GM12878 (cell line): Measurements from ENCODE around the gene IL1RAP. TPM values are rescaled to one million over a fixed set of nuclear protein-coding genes. Genes with fewer than 3 reads are reported as not detected.

Experiments
- ATAC-seq: fragments of 200-7000 bp; cut with Tn5 transposase; 3 replicates; pipeline ENCODE4 v1.9.1; 2020; ENCODE audit warnings: mild to moderate bottlenecking, moderate library complexity
- BruUV-seq: library from RNA; stranded (reverse); fragments of 400-500 nt; replicated peaks from 2 replicates; lab custom pipeline; 2021; lab: Mats Ljungman, UMichigan
- CTCF ChIA-PET: fragments of 300-600 bp; sonication (Branson Sonifier 250); formaldehyde crosslinking; extraction: SDS; loops from one replicate; lab custom pipeline; 2021; ENCODE audit warnings: inconsistent platforms; lab: Yijun Ruan, JAX
- POLR2A ChIA-PET: fragments of 350-600 bp; formaldehyde crosslinking; extraction: SDS; loops from one replicate; lab custom pipeline; 2021; ENCODE audit warnings: inconsistent platforms; lab: Charles Lee
- RAD21 ChIA-PET: fragments of 300-600 bp; sonication (Branson Sonifier 250); formaldehyde crosslinking; loops from one replicate; lab custom pipeline; 2023; ENCODE audit warnings: antibody characterized with exemption; ENCODE audit not compliant: unreplicated experiment; lab: Charles Lee
- SMC1A ChIA-PET: fragments of 300-600 bp; sonication (Branson Sonifier 250); formaldehyde crosslinking; loops from one replicate; lab custom pipeline; 2023; ENCODE audit not compliant: unreplicated experiment, uncharacterized antibody; lab: Charles Lee
- DNase-seq: peaks from one replicate; pipeline ENCODE4 v3.0.0-alpha.2; 2011; ENCODE audit warnings: low read depth, low spot score
- FAIRE-seq: peaks from 3 replicates; lab custom pipeline; 2011; peaks lifted over from hg19 to GRCh38; lab: Jason Lieb, UNC
- H2AFZ ChIP-seq: 2 replicates; pipeline ENCODE4 v1.6.0; 2011; ENCODE audit warnings: low read depth, low read length, control low read depth; ENCODE audit not compliant: control insufficient read depth
- H3K27ac ChIP-seq: 2 replicates; pipeline ENCODE4 v1.5.1; 2011; ENCODE audit warnings: control low read depth; ENCODE audit not compliant: control insufficient read depth, insufficient read depth
- H3K27me3 ChIP-seq, 2 experiments: replicated peaks in 1 of 2; 2 replicates each; pipeline versions ENCODE4 v1.6.0 to v1.6.1; 2011; ENCODE audit warnings: low read length in 1 of 2; ENCODE audit not compliant: control insufficient read depth in 2 of 2, insufficient read depth in 2 of 2
- H3K36me3 ChIP-seq, 2 experiments: 2 replicates each; pipeline ENCODE4 v1.5.1; 2011; ENCODE audit warnings: low read length in 1 of 2; ENCODE audit not compliant: control insufficient read depth in 2 of 2, insufficient read depth in 2 of 2
- H3K4me1 ChIP-seq: 2 replicates; pipeline ENCODE4 v1.6.1; 2011; ENCODE audit warnings: mild to moderate bottlenecking, low read length, moderate library complexity, mixed read lengths; ENCODE audit not compliant: control insufficient read depth, insufficient read depth
- H3K4me2 ChIP-seq: 2 replicates; pipeline ENCODE4 v1.6.0; 2011; ENCODE audit warnings: control low read depth; ENCODE audit not compliant: control insufficient read depth, insufficient read depth
- H3K4me3 ChIP-seq: fragments of 200-600 bp; sonication (generic); 2 replicates; pipeline ENCODE4 v1.5.1; 2016
- H3K79me2 ChIP-seq: 2 replicates; pipeline ENCODE4 v1.6.0; 2011; ENCODE audit warnings: low read length; ENCODE audit not compliant: control insufficient read depth, insufficient read depth
- H3K9ac ChIP-seq: 2 replicates; pipeline ENCODE4 v1.8.0; 2011; ENCODE audit warnings: low read length, control low read depth, mixed read lengths; ENCODE audit not compliant: control insufficient read depth, insufficient read depth
- H3K9me3 ChIP-seq: replicated peaks from 3 replicates; pipeline ENCODE4 v1.5.1; 2011; ENCODE audit warnings: mild to moderate bottlenecking, low read length; ENCODE audit not compliant: control insufficient read depth, insufficient read depth
- H4K20me1 ChIP-seq: 2 replicates; pipeline ENCODE4 v1.6.0; 2011; ENCODE audit not compliant: control insufficient read depth, insufficient read depth
- CHD4 ChIP-seq: fragments of 200-600 bp; sonication (generic); IDR thresholded peaks from 2 replicates; pipeline ENCODE4 v1.6.1; 2016; ENCODE audit warnings: mild to moderate bottlenecking
- CUX1 ChIP-seq: IDR thresholded peaks from 2 replicates; pipeline ENCODE4 v1.6.1; 2012; ENCODE audit warnings: improper control_type of control experiment, low read depth, low read length; ENCODE audit not compliant: insufficient replicate concordance
- E4F1 ChIP-seq: fragments of 450-650 bp; IDR thresholded peaks from 2 replicates; pipeline ENCODE4 v1.6.1; 2018; ENCODE audit warnings: borderline replicate concordance, mild to moderate bottlenecking; ENCODE audit not compliant: partially characterized antibody
- ELK1 ChIP-seq: IDR thresholded peaks from 2 replicates; pipeline ENCODE4 v1.6.1; 2012; ENCODE audit warnings: low read depth, low read length, improper control_type of control experiment
- HDGF ChIP-seq: fragments of 450-650 bp; IDR thresholded peaks from 2 replicates; pipeline ENCODE4 v1.6.1; 2016; ENCODE audit warnings: antibody characterized with exemption
- IRF4 ChIP-seq: IDR thresholded peaks from 2 replicates; pipeline ENCODE4 v1.6.1; 2011; ENCODE audit warnings: low read depth, low read length
- KDM1A ChIP-seq: fragments of 200-600 bp; sonication (generic); IDR thresholded peaks from 2 replicates; pipeline ENCODE4 v1.6.1; 2016; ENCODE audit warnings: borderline replicate concordance
- NR2C2 ChIP-seq: IDR thresholded peaks from 2 replicates; pipeline ENCODE4 v1.6.1; 2011; ENCODE audit warnings: borderline replicate concordance, low read depth; ENCODE audit not compliant: control insufficient read depth, insufficient read length
- SP1 ChIP-seq: IDR thresholded peaks from one replicate; pipeline ENCODE4 v1.6.1; 2011; ENCODE audit warnings: low read depth, low read length
- TARDBP ChIP-seq: IDR thresholded peaks from 2 replicates; pipeline ENCODE4 v1.6.1; 2016; ENCODE audit warnings: borderline replicate concordance
- ZNF217 ChIP-seq: fragments of 450-650 bp; IDR thresholded peaks from 2 replicates; pipeline ENCODE4 v1.6.1; 2017; ENCODE audit warnings: antibody characterized with exemption, mild to moderate bottlenecking
- ZNF24 ChIP-seq: fragments of 450-650 bp; IDR thresholded peaks from 2 replicates; pipeline ENCODE4 v1.6.1; 2017; ENCODE audit warnings: antibody characterized with exemption, mild to moderate bottlenecking
- WGBS: methylation state at CpG from one replicate; pipeline ENCODE4 v1.1.6; 2016; ENCODE audit warnings: low lambda C conversion rate; ENCODE audit not compliant: insufficient replicate concordance, insufficient coverage; ENCODE audit errors: missing lambda C conversion rate; 5-methylcytosine and 5-hydroxymethylcytosine counted together
- in situ Hi-C: fragments of 300-500 bp; cut with MboI; formaldehyde crosslinking; loops from 9 replicates; pipeline ENCODE4 v1.14.3; 2018; ENCODE audit warnings: mixed read lengths
- intact Hi-C: fragments of 100-400 bp; cut with micrococcal nuclease; formaldehyde crosslinking; loops from one replicate; pipeline ENCODE4 v1.14.2; 2022; ENCODE audit not compliant: unreplicated experiment
- polyA plus RNA-seq, 11 experiments: library from polyadenylated mRNA; depleted of rRNA in 4 of 11; unstranded in 6 of 11; stranded (reverse) in 5 of 11; fragments of >200 nt; fragmentation: Nextera tagmentation in 4 of 11; fragmentation: Illumina TruSeq in 1 of 11; extraction: Ambion mirVana in 4 of 11; extraction: Trizol in 1 of 11; gene quantifications; 1 replicate in 1 of 11; 2 replicates in 10 of 11; pipeline versions ENCODE4 v1.2.1 to v1.2.3, GENCODE V29; 2011 to 2016; ENCODE audit warnings: inconsistent platforms in 2 of 11, missing spikeins in 2 of 11, low read depth in 1 of 11
- total RNA-seq, 4 experiments: library from RNA; depleted of rRNA in 3 of 4; stranded (reverse); fragments of >200 nt in 3 of 4; fragmentation: Illumina TruSeq in 1 of 4; extraction: Trizol in 1 of 4; gene quantifications; 2 replicates each; pipeline versions ENCODE4 v1.2.1 to v1.2.3, GENCODE V29; 2013 to 2021
- TF ChIP-seq, protein P1 (sequence below): fragments of 450-650 bp; formaldehyde crosslinking; IDR thresholded peaks from 2 replicates; pipeline ENCODE4 v1.4.0; 2022; ENCODE audit warnings: mild to moderate bottlenecking, moderate library complexity

IL1RAP gene
- total and polyA plus RNA-seq, 10 of the 15 experiments (the other 5 are each of a cell fraction or from before 2014, with no cell fraction given): 0.17 to 1.0 (median 0.44) TPM; not detected in 1

- no peak overlapping the region for H3K27ac ChIP-seq
- H3K9me3 ChIP-seq: no peaks in the 10 kb centered on the region; the same call in 2 of the 3 replicates
- no peak overlapping the region for H3K4me3 ChIP-seq
- 30% methylated on average over 3 of the region's 3 CpGs for WGBS
- intact Hi-C loops: no loop called here
- no TSS peak for BruUV-seq
- no peaks in the 10 kb centered on the region for H3K27me3 ChIP-seq
- CTCF ChIA-PET: interaction anchor here (0.8 kb wide), 1 partner anchor 557 kb away, joined by 3 read pairs; no protein-coding TSS in a partner anchor
- POLR2A ChIA-PET: interaction anchor here (0.7 kb wide), 1 partner anchor 320 kb away, joined by 3 read pairs; no protein-coding TSS in a partner anchor
- SMC1A ChIA-PET: no interaction called here
- no peak overlapping the region for H3K4me2 ChIP-seq
- RAD21 ChIA-PET: no interaction called here
- ATAC-seq (no peak), DNase-seq (no peak), FAIRE-seq (no peak)
- H2AFZ ChIP-seq: no peak overlapping the region
- H3K9ac ChIP-seq: no peak overlapping the region
- in situ Hi-C loops: no loop called here
- no peaks in the 10 kb centered on the region for H3K4me1 ChIP-seq
- H4K20me1 ChIP-seq: no peaks in the 10 kb centered on the region
- no peaks in the 10 kb centered on the region for H3K36me3 ChIP-seq
- H3K79me2 ChIP-seq: no peaks in the 10 kb centered on the region
- TF ChIP-seq TARDBP: no peak
- TF ChIP-seq, protein P1, sequence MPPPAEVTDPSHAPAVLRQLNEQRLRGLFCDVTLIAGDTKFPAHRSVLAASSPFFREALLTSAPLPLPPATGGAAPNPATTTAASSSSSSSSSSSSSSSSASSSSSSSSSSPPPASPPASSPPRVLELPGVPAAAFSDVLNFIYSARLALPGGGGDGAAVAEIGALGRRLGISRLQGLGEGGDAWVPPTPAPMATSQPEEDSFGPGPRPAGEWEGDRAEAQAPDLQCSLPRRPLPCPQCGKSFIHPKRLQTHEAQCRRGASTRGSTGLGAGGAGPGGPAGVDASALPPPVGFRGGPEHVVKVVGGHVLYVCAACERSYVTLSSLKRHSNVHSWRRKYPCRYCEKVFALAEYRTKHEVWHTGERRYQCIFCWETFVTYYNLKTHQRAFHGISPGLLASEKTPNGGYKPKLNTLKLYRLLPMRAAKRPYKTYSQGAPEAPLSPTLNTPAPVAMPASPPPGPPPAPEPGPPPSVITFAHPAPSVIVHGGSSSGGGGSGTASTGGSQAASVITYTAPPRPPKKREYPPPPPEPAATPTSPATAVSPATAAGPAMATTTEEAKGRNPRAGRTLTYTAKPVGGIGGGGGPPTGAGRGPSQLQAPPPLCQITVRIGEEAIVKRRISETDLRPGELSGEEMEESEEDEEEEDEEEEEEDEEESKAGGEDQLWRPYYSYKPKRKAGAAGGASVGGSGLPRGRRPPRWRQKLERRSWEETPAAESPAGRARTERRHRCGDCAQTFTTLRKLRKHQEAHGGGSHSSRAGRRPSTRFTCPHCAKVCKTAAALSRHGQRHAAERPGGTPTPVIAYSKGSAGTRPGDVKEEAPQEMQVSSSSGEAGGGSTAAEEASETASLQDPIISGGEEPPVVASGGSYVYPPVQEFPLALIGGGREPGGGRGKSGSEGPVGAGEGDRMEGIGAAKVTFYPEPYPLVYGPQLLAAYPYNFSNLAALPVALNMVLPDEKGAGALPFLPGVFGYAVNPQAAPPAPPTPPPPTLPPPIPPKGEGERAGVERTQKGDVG (CRISPR knock-in tag): no peak
- TF ChIP-seq CUX1: no peak
- no peak for TF ChIP-seq ZNF24
- TF ChIP-seq ELK1: no peak
- no peak for TF ChIP-seq NR2C2
- no peak for TF ChIP-seq IRF4
- TF ChIP-seq HDGF: no peak
- TF ChIP-seq CHD4: no peak
- TF ChIP-seq ZNF217: no peak
- TF ChIP-seq E4F1: no peak
- no peak for TF ChIP-seq SP1
- no peak for TF ChIP-seq KDM1A
Observed at GRCh38 chr3:190517687-190518086, 3.8 kb downstream of the IL1RAP start.
